Fibroblast of lung (primary cell): ENCODE measurements around the gene SLC25A42.

Experiments
- CTCF ChIP-seq, 2 donors: IDR thresholded peaks in 1 of 2; conservative IDR thresholded peaks in 1 of 2; 1 replicate in 1 of 2; 2 replicates in 1 of 2; pipeline ENCODE4 v1.5.1; 2011 to 2012; ENCODE audit warnings: low read length in 2 of 2, control low read depth in 1 of 2, inconsistent platforms in 1 of 2, low read depth in 1 of 2, mild to moderate bottlenecking in 1 of 2
- EZH2 ChIP-seq: IDR thresholded peaks from 2 replicates; pipeline ENCODE4 v1.5.1; 2012; ENCODE audit warnings: low read length, control low read depth, mild to moderate bottlenecking; ENCODE audit errors: missing control alignments

DNA sequence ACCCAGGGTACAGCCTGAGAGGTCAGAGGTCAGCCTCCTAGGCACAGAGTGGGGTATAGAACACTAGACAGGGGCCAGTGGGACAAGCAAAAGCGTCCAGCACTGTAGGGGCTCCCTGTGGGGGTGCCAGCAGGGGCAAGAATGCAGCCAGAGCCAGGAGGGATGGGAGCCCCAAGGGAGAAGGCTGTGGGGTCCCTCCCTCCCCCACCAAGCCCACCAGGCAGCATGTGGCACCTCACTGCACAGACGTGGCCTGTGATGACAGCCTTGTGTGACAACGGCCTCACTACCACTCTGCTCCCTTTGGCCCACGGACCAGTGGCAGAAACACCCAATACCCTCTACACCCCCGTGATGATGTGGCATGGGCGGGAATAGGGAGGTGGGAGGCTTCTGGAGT is 20.3 kb upstream of the SLC25A42 start:
- TF ChIP-seq CTCF (conservative IDR thresholded peaks at IDR 0.05 in 1 of 2, IDR thresholded peaks at IDR 0.05 in 1 of 2; ENCODE audit: low read depth in 1 of 2, low read length in 2 of 2), result no peak
- TF ChIP-seq EZH2, result no peak
